ENCODE results near the gene VDR.
"Not testable (repeated sequence)": the region's sequence is repeated elsewhere in the genome, so short reads cannot be mapped to it uniquely, and the experiment has no call there.

VDR gene

DNA sequence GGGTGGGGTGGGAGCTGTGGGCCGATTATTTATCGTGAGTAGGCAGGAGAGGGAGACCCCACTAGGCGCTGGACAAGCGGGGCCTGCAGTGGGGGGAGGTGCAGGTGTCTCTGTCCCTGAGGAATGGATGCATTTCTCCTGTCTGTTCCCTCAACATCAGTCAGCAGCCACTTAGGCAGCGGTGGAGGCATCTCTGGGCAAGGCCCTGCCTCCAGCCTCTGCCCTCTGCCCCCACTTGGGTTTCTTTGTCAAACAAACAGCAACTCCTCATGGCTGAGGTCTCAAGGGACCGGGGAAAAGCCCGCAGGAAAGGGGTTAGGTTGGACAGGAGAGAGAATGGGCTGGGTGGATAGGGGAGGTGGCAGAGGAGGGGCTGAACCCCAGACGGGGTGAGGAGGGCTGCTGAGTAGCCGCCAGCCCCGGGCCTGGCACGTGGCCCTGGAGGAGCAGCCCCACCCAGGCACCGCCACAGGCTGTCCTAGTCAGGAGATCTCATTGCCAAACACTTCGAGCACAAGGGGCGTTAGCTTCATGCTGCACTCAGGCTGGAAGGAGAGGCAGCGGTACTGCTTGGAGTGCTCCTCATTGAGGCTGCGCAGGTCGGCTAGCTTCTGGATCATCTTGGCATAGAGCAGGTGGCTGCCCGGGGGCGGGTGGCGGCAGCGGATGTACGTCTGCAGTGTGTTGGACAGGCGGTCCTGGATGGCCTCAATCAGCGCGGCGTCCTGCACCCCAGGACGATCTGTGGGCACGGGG is 60.4 kb downstream of the VDR start:
- H3K4me2 ChIP-seq (ENCODE audit: insufficient read depth, low read length) = no peak overlapping the region
- TF ChIP-seq, protein P1, sequence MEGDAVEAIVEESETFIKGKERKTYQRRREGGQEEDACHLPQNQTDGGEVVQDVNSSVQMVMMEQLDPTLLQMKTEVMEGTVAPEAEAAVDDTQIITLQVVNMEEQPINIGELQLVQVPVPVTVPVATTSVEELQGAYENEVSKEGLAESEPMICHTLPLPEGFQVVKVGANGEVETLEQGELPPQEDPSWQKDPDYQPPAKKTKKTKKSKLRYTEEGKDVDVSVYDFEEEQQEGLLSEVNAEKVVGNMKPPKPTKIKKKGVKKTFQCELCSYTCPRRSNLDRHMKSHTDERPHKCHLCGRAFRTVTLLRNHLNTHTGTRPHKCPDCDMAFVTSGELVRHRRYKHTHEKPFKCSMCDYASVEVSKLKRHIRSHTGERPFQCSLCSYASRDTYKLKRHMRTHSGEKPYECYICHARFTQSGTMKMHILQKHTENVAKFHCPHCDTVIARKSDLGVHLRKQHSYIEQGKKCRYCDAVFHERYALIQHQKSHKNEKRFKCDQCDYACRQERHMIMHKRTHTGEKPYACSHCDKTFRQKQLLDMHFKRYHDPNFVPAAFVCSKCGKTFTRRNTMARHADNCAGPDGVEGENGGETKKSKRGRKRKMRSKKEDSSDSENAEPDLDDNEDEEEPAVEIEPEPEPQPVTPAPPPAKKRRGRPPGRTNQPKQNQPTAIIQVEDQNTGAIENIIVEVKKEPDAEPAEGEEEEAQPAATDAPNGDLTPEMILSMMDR (IDR thresholded peaks at IDR 0.05; ENCODE audit: borderline replicate concordance, extremely low read depth, low read length, poor library complexity, severe bottlenecking) = no peak
- no peak for TF ChIP-seq EZH2 (IDR thresholded peaks at IDR 0.05; ENCODE audit: borderline replicate concordance, low read depth, low read length, severe bottlenecking)
- no peaks in the 10 kb centered on the region for H3K9me3 ChIP-seq (ENCODE audit: insufficient read depth, low read length, severe bottlenecking)
- H3K4me1 ChIP-seq (ENCODE audit: insufficient read depth, low read length) = no peaks in the 10 kb centered on the region
- H3K27me3 ChIP-seq (ENCODE audit: insufficient read depth, low read length, poor library complexity) = peaks cover 14% of the 10 kb centered on the region
- H3K4me3 ChIP-seq (ENCODE audit: low read depth in 1 of 2, low read length in 2 of 2) = no peak overlapping the region
- H3K9ac ChIP-seq (ENCODE audit: low read depth, low read length) = no peak overlapping the region
- no peak for DNase-seq
- ATAC-seq (ENCODE audit: insufficient read depth, low read depth) = no peak; the same call in 2 of the 3 replicates
- 0 out of 2 replicates have a peak, but pooled peaks cover 2% of the 10 kb centered on the region for H4K20me1 ChIP-seq (ENCODE audit: insufficient read depth, low read length)
- H3K27ac ChIP-seq (ENCODE audit: low read length) = no peak overlapping the region
- no peaks in the 10 kb centered on the region for H3K79me2 ChIP-seq (ENCODE audit: insufficient read depth, low read length)
- H3K36me3 ChIP-seq (ENCODE audit: insufficient read depth, low read length) = no peaks in the 10 kb centered on the region
- H2AFZ ChIP-seq (ENCODE audit: low read depth, low read length) = no peak overlapping the region

GRCh38 chr12:47843226-47843980 is 61.4 kb downstream of the VDR start:
- Histone ChIP-seq H3K36me3 (ENCODE audit: insufficient read depth, low read length) (no peaks in the 10 kb centered on the region), H3K9me3 (ENCODE audit: insufficient read depth, low read length, severe bottlenecking) (no peaks in the 10 kb centered on the region), H4K20me1 (ENCODE audit: insufficient read depth, low read length) (0 out of 2 replicates have a peak, but pooled peaks cover 2% of the 10 kb centered on the region), H3K27ac (ENCODE audit: low read length) (no peak overlapping the region), H2AFZ (ENCODE audit: low read depth, low read length) (no peak overlapping the region), H3K9ac (ENCODE audit: low read depth, low read length) (no peak overlapping the region), H3K27me3 (ENCODE audit: insufficient read depth, low read length, poor library complexity) (peaks cover 16% of the 10 kb centered on the region), H3K4me3 (ENCODE audit: low read depth in 1 of 2, low read length in 2 of 2) (no peak overlapping the region), H3K79me2 (ENCODE audit: insufficient read depth, low read length) (no peaks in the 10 kb centered on the region), H3K4me1 (ENCODE audit: insufficient read depth, low read length) (no peaks in the 10 kb centered on the region), H3K4me2 (ENCODE audit: insufficient read depth, low read length) (no peak overlapping the region)
- DNase-seq = no peak
- ATAC-seq (ENCODE audit: insufficient read depth, low read depth) = no peak
- TF ChIP-seq, protein P1 (IDR thresholded peaks at IDR 0.05; ENCODE audit: borderline replicate concordance, extremely low read depth, low read length, poor library complexity, severe bottlenecking) = no peak
- no peak for TF ChIP-seq EZH2 (IDR thresholded peaks at IDR 0.05; ENCODE audit: borderline replicate concordance, low read depth, low read length, severe bottlenecking)

DNA sequence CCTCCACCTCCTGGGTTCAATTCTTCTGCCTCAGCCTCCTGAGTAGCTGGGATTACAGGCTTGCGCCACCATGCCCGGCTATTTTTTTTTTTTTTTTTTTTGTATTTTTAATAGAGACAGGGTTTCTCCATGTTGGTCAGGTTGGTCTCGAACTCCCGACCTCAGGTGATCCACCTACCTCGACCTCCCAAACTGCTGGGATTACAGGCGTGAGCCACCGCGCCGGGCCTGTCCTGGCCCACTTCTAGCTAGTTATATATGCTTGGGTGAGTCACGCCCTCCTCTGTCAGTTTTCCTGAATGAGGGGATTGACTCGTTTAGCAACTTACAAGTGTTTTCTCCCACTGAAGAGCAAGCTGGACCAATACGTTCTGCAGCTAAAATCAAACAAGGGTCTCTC is 62.3 kb downstream of the VDR start:
- not testable (repeated sequence) for H2AFZ ChIP-seq (ENCODE audit: low read depth, low read length); H3K9ac ChIP-seq (ENCODE audit: low read depth, low read length); H3K4me1 ChIP-seq (ENCODE audit: insufficient read depth, low read length); H3K4me2 ChIP-seq (ENCODE audit: insufficient read depth, low read length); H3K27ac ChIP-seq (ENCODE audit: low read length); ATAC-seq (ENCODE audit: insufficient read depth, low read depth); H3K36me3 ChIP-seq (ENCODE audit: insufficient read depth, low read length); DNase-seq; H3K9me3 ChIP-seq (ENCODE audit: insufficient read depth, low read length, severe bottlenecking); H3K4me3 ChIP-seq (ENCODE audit: low read depth in 1 of 2, low read length in 2 of 2); H3K79me2 ChIP-seq (ENCODE audit: insufficient read depth, low read length); H4K20me1 ChIP-seq (ENCODE audit: insufficient read depth, low read length)
- peaks cover 16% of the 10 kb centered on the region for H3K27me3 ChIP-seq (ENCODE audit: insufficient read depth, low read length, poor library complexity)

GRCh38 chr12:47841910-47842309 is 62.9 kb downstream of the VDR start:
- no peaks in the 10 kb centered on the region for H3K36me3 ChIP-seq (ENCODE audit: insufficient read depth, low read length)
- no peaks in the 10 kb centered on the region for H3K9me3 ChIP-seq (ENCODE audit: insufficient read depth, low read length, severe bottlenecking)
- no peak for DNase-seq
- H3K27me3 ChIP-seq (ENCODE audit: insufficient read depth, low read length, poor library complexity) = peaks cover 16% of the 10 kb centered on the region
- no peak overlapping the region for H2AFZ ChIP-seq (ENCODE audit: low read depth, low read length)
- ATAC-seq (ENCODE audit: insufficient read depth, low read depth) = no peak
- H3K9ac ChIP-seq (ENCODE audit: low read depth, low read length) = no peak overlapping the region
- H3K79me2 ChIP-seq (ENCODE audit: insufficient read depth, low read length) = no peaks in the 10 kb centered on the region
- no peak overlapping the region for H3K4me2 ChIP-seq (ENCODE audit: insufficient read depth, low read length)
- no peak for TF ChIP-seq EZH2 (IDR thresholded peaks at IDR 0.05; ENCODE audit: borderline replicate concordance, low read depth, low read length, severe bottlenecking)
- TF ChIP-seq, protein P1 (IDR thresholded peaks at IDR 0.05; ENCODE audit: borderline replicate concordance, extremely low read depth, low read length, poor library complexity, severe bottlenecking) = no peak
- no peaks in the 10 kb centered on the region for H3K4me1 ChIP-seq (ENCODE audit: insufficient read depth, low read length)
- H4K20me1 ChIP-seq (ENCODE audit: insufficient read depth, low read length) = 0 out of 2 replicates have a peak, but pooled peaks cover 2% of the 10 kb centered on the region
- H3K27ac ChIP-seq (ENCODE audit: low read length) = no peak overlapping the region
- no peak overlapping the region for H3K4me3 ChIP-seq (ENCODE audit: low read depth in 1 of 2, low read length in 2 of 2)

Data from DND-41 (cell line).